ENCODE measurements around the gene SV2B.

DNA sequence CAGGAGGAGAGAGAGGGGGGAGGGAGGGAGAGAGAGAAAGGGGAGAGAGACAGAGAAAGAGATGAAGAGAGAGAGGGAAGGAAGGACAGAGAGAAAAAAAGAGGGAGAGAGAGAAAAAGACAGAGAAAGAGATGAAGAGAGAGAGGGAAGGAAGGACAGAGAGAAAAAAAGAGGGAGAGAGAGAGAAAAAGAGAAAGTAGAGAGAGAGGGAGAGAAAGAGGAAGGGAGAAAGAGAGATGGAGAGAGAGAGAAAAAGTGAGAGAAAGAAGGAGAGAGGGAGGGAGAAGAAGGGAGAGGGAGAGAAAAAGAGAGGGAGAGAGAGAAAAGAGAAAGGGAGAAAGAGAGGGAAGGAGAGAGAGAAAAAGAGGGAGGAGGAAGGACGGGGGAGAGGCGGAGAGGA lies 204.2 kb downstream of the SV2B start:
- TF ChIP-seq, protein P1, sequence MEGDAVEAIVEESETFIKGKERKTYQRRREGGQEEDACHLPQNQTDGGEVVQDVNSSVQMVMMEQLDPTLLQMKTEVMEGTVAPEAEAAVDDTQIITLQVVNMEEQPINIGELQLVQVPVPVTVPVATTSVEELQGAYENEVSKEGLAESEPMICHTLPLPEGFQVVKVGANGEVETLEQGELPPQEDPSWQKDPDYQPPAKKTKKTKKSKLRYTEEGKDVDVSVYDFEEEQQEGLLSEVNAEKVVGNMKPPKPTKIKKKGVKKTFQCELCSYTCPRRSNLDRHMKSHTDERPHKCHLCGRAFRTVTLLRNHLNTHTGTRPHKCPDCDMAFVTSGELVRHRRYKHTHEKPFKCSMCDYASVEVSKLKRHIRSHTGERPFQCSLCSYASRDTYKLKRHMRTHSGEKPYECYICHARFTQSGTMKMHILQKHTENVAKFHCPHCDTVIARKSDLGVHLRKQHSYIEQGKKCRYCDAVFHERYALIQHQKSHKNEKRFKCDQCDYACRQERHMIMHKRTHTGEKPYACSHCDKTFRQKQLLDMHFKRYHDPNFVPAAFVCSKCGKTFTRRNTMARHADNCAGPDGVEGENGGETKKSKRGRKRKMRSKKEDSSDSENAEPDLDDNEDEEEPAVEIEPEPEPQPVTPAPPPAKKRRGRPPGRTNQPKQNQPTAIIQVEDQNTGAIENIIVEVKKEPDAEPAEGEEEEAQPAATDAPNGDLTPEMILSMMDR (IDR thresholded peaks at IDR 0.05) = no peak
- TF ChIP-seq JUN (IDR thresholded peaks at IDR 0.05) (no peak), KDM5A (IDR thresholded peaks at IDR 0.05) (no peak), HOXB5 (CRISPR knock-in tag; IDR thresholded peaks at IDR 0.05) (no peak), POLR2A (IDR thresholded peaks at IDR 0.05; ENCODE audit: low read length) (no peak), JUNB (IDR thresholded peaks at IDR 0.05) (no peak), ESRRA (IDR thresholded peaks at IDR 0.05; ENCODE audit: borderline replicate concordance, low read length) (no peak), GATA3 (IDR thresholded peaks at IDR 0.05; ENCODE audit: borderline replicate concordance) (no peak), RNF2 (IDR thresholded peaks at IDR 0.05; ENCODE audit: borderline replicate concordance, low read depth) (no peak), TP53 (CRISPR knock-in tag; IDR thresholded peaks at IDR 0.05) (no peak), RAD21 (conservative IDR thresholded peaks at IDR 0.05 in 1 of 2, IDR thresholded peaks at IDR 0.05 in 1 of 2) (no peak)
- TF ChIP-seq, protein P2, sequence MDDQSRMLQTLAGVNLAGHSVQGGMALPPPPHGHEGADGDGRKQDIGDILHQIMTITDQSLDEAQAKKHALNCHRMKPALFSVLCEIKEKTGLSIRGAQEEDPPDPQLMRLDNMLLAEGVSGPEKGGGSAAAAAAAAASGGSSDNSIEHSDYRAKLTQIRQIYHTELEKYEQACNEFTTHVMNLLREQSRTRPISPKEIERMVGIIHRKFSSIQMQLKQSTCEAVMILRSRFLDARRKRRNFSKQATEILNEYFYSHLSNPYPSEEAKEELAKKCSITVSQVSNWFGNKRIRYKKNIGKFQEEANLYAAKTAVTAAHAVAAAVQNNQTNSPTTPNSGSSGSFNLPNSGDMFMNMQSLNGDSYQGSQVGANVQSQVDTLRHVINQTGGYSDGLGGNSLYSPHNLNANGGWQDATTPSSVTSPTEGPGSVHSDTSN (IDR thresholded peaks at IDR 0.05) = no peak
- TF ChIP-seq, protein P3, sequence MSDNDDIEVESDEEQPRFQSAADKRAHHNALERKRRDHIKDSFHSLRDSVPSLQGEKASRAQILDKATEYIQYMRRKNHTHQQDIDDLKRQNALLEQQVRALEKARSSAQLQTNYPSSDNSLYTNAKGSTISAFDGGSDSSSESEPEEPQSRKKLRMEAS (IDR thresholded peaks at IDR 0.05) = no peak
